Tibial nerve (tissue), 4 donors: ENCODE data around the gene CTNNBIP1. TPM values are rescaled to one million over a fixed set of nuclear protein-coding genes. Genes with fewer than 3 reads are reported as not detected.
"Not testable (repeated sequence)": the region's sequence is repeated elsewhere in the genome, so short reads cannot be mapped to it uniquely, and the experiment has no call there.

ENCODE experiments used
- DNase-seq, 2 donors: peaks; one replicate each; pipeline ENCODE4 v3.0.0-alpha.2; 2019; ENCODE audit warnings: low spot score in 2 of 2
- H3K27ac ChIP-seq, 4 donors: fragments of 200-600 bp; sonication (generic) in 3 of 4; one replicate each; pipeline ENCODE4 v1.5.1; 2017 to 2019; ENCODE audit warnings: mild to moderate bottlenecking in 1 of 4
- H3K27me3 ChIP-seq, 2 donors: fragments of 200-600 bp; sonication (generic) in 1 of 2; one replicate each; pipeline versions ENCODE4 v1.5.1 to v1.6.0; 2017 to 2019
- H3K36me3 ChIP-seq, 3 donors: fragments of 200-600 bp; sonication (generic); one replicate each; pipeline ENCODE4 v1.5.1; 2018 to 2019
- H3K4me1 ChIP-seq, 4 donors: fragments of 200-600 bp; sonication (generic) in 3 of 4; one replicate each; pipeline ENCODE4 v1.5.1; 2017 to 2019
- H3K4me3 ChIP-seq, 4 donors: fragments of 200-600 bp; sonication (generic) in 3 of 4; one replicate each; pipeline ENCODE4 v1.5.1; 2017 to 2019; ENCODE audit warnings: mild to moderate bottlenecking in 1 of 4, moderate library complexity in 1 of 4
- H3K9me3 ChIP-seq, 4 donors: fragments of 200-600 bp; sonication (generic) in 3 of 4; one replicate each; pipeline ENCODE4 v1.5.1; 2017 to 2019
- CTCF ChIP-seq, 5 experiments: fragments of 200-600 bp in 3 of 5; fragments of 450-650 bp in 2 of 5; sonication (generic) in 3 of 5; IDR thresholded peaks; one replicate each; pipeline ENCODE4 v1.5.1; 2016 to 2019; ENCODE audit warnings: antibody characterized with exemption in 5 of 5, mild to moderate bottlenecking in 3 of 5, moderate library complexity in 2 of 5
- EP300 ChIP-seq, 2 donors: sonication (generic); formaldehyde crosslinking; IDR thresholded peaks; one replicate each; pipeline ENCODE4 v1.6.1; 2017; ENCODE audit warnings: antibody characterized with exemption in 2 of 2, mild to moderate bottlenecking in 1 of 2
- POLR2A ChIP-seq, 2 donors: fragments of 450-650 bp; IDR thresholded peaks; one replicate each; pipeline ENCODE4 v1.6.1; 2017; ENCODE audit warnings: antibody characterized with exemption in 2 of 2, mild to moderate bottlenecking in 2 of 2, moderate library complexity in 2 of 2
- WGBS, 2 donors: methylation state at CpG; one replicate each; pipeline ENCODE4 v1.1.5; 2018; 5-methylcytosine and 5-hydroxymethylcytosine counted together
- total RNA-seq, 4 donors: library from RNA; depleted of rRNA; stranded (reverse); fragments of >200 nt; gene quantifications; one replicate each; pipeline ENCODE4 v1.1.0, GENCODE V29; 2016

Gene CTNNBIP1
- total RNA-seq, 4 donors from 2014 or later = 17.0 to 24.9 (median 20.3) TPM

GRCh38 chr1:9917901-9918300 is 7.8 kb upstream of the CTNNBIP1 start:
- H3K4me3 ChIP-seq = no peak overlapping the region
- H3K9me3 ChIP-seq = no peaks in the 10 kb centered on the region
- 84 to 89% methylated on average over 1 of the region's 1 CpG for WGBS, 2 donors
- DNase-seq = no peak
- no peaks in the 10 kb centered on the region for H3K27me3 ChIP-seq
- no peaks in the 10 kb centered on the region for H3K4me1 ChIP-seq
- TF ChIP-seq CTCF (IDR thresholded peaks at IDR 0.05) (no peak), EP300 (IDR thresholded peaks at IDR 0.05) (no peak), POLR2A (IDR thresholded peaks at IDR 0.05) (no peak)
- no peaks in the 10 kb centered on the region for H3K36me3 ChIP-seq
- no peak overlapping the region for H3K27ac ChIP-seq

GRCh38 chr1:9917495-9917894 is 7.4 kb upstream of the CTNNBIP1 start:
- not testable (repeated sequence) for H3K27me3 ChIP-seq, DNase-seq, H3K4me1 ChIP-seq, H3K36me3 ChIP-seq, H3K9me3 ChIP-seq, H3K27ac ChIP-seq, H3K4me3 ChIP-seq
- 92 to 97% methylated on average over 3 of the region's 3 CpGs for WGBS, 2 donors

GRCh38 chr1:9916452-9916851 is 6.4 kb upstream of the CTNNBIP1 start:
- TF ChIP-seq CTCF (IDR thresholded peaks at IDR 0.05) = no peak
- TF ChIP-seq EP300 (IDR thresholded peaks at IDR 0.05) = no peak
- no peak for TF ChIP-seq POLR2A (IDR thresholded peaks at IDR 0.05)
- Histone ChIP-seq H3K9me3 (no peaks in the 10 kb centered on the region), H3K4me3 (no peak overlapping the region), H3K36me3 (no peaks in the 10 kb centered on the region), H3K4me1 (peaks cover 0 to 3% (median 2%) of the 10 kb centered on the region in 4 donors), H3K27ac (no peak overlapping the region), H3K27me3 (no peaks in the 10 kb centered on the region)
- no peak for DNase-seq
- WGBS, 2 donors = 83 to 85% methylated on average over 2 of the region's 2 CpGs

- Histone ChIP-seq H3K36me3 (no peaks in the 10 kb centered on the region), H3K4me3 (no peak overlapping the region), H3K27me3 (no peaks in the 10 kb centered on the region), H3K4me1 (peaks cover 0 to 8% (median 7%) of the 10 kb centered on the region in 4 donors), H3K27ac (no peak overlapping the region), H3K9me3 (no peaks in the 10 kb centered on the region)
- no peak for DNase-seq
- 54 to 65% methylated on average over 2 of the region's 2 CpGs for WGBS, 2 donors
- TF ChIP-seq CTCF (IDR thresholded peaks at IDR 0.05) (no peak), EP300 (IDR thresholded peaks at IDR 0.05) (no peak)
Observed at GRCh38 chr1:9914610-9914937, 4.5 kb upstream of the CTNNBIP1 start.

GRCh38 chr1:9912264-9912936 is 2.3 kb upstream of the CTNNBIP1 start:
- Histone ChIP-seq H3K27ac (no peak overlapping the region), H3K36me3 (no peaks in the 10 kb centered on the region), H3K9me3 (no peaks in the 10 kb centered on the region), H3K4me1 (peaks cover 0 to 21% (median 15%) of the 10 kb centered on the region in 4 donors), H3K4me3 (no peak overlapping the region), H3K27me3 (no peaks in the 10 kb centered on the region)
- WGBS, 2 donors = 82 to 84% methylated on average over 12 of the region's 12 CpGs
- no peak for DNase-seq
- TF ChIP-seq EP300 (IDR thresholded peaks at IDR 0.05) (no peak), POLR2A (IDR thresholded peaks at IDR 0.05) (no peak), CTCF (IDR thresholded peaks at IDR 0.05) (no peak)
